AG09319 (cell line): Measurements from ENCODE around the gene VSX2.
A peak's percentile ranks its signal among the peaks of the same experiment; 100 is the strongest.

Experiments used
- DNase-seq: peaks from one replicate; pipeline ENCODE4 v3.0.0-alpha.2; 2010; ENCODE audit warnings: low read depth; ENCODE audit errors: extremely low read depth
- CTCF ChIP-seq: IDR thresholded peaks from 2 replicates; pipeline ENCODE4 v1.5.1; 2011; ENCODE audit warnings: low read depth, mild to moderate bottlenecking, inconsistent platforms, low read length, moderate library complexity

Gene VSX2

GRCh38 chr14:74216671-74217070 is 22.6 kb upstream of the VSX2 start:
- no peak for TF ChIP-seq CTCF

GRCh38 chr14:74217672-74218448 is 21.4 kb upstream of the VSX2 start:
- TF ChIP-seq CTCF, result peak; percentile 95
- DNase-seq, result peak; percentile 7

More at GRCh38 chr14:74216671-74217070, 22.6 kb upstream of the VSX2 start:
- no peak for DNase-seq

GRCh38 chr14:74218462-74218861 is 20.8 kb upstream of the VSX2 start:
- DNase-seq, result no peak
- TF ChIP-seq CTCF, result no peak

GRCh38 chr14:74219277-74220205 is 19.7 kb upstream of the VSX2 start:
- DNase-seq, result no peak
- TF ChIP-seq CTCF, result no peak

GRCh38 chr14:74220991-74221390 is 18.3 kb upstream of the VSX2 start:
- DNase-seq, result no peak
- TF ChIP-seq CTCF, result no peak

GRCh38 chr14:74221741-74222140 is 17.5 kb upstream of the VSX2 start:
- TF ChIP-seq CTCF, result no peak
- DNase-seq, result no peak

GRCh38 chr14:74223016-74223415 is 16.2 kb upstream of the VSX2 start:
- DNase-seq, result no peak
- TF ChIP-seq CTCF, result no peak
